ENCODE data around the gene BOD1. TPM values are rescaled to one million over a fixed set of nuclear protein-coding genes. Genes with fewer than 3 reads are reported as not detected.
A peak's percentile ranks its signal among the peaks of the same experiment; 100 is the strongest.

BOD1 gene
- total and polyA plus RNA-seq, 9 of the 15 experiments (the other 6 are each of a cell fraction or from before 2014, with no cell fraction given), result 10.1 to 31.6 (median 22.6) TPM

DNA sequence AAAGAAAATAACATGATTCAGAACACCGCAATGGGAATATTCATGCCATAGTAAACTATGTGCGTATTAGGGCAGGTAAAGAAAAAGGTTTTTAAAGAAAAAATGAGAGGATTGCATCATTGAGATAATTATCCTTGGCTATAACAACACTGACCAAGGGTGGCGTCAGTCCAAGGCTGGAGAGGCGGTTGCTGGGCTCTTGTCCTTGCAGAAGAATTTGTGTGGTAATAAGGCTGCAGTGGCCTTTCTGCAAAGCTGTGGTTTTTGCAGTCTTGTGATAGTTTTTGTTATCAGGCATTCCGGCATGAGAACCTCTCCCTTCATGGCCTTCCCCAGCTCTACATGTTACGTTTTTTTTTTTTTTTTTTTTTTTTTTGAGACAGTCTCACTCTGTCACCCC, 14.0 kb downstream of the BOD1 start:
- ATAC-seq (peak; percentile 95), FAIRE-seq (peak; percentile 74), DNase-seq (ENCODE audit: extremely low read depth in 1 of 4, low spot score in 3 of 4) (peak in 2 of 4 experiments; percentile 24 to 64)
- Histone ChIP-seq H3K4me2 (ENCODE audit: insufficient read depth, low read length) (peak overlapping the region; percentile 13; the same call in 1 of the 2 replicates), H3K79me2 (ENCODE audit: control insufficient read depth, insufficient read depth, low read length) (no peaks in the 10 kb centered on the region), H2AFZ (ENCODE audit: low read depth, low read length) (no peak overlapping the region), H3K27me3 (ENCODE audit: control insufficient read depth in 2 of 2, insufficient read depth in 2 of 2, low read length in 2 of 2) (no peaks in the 10 kb centered on the region), H3K36me3 (ENCODE audit: control insufficient read depth, insufficient read depth, low read length) (peaks cover 20% of the 10 kb centered on the region; the same call in 2 of the 3 replicates), H3K4me1 (replicated peaks in 1 of 2; ENCODE audit: control insufficient read depth in 2 of 2, insufficient read depth in 2 of 2, low read length in 2 of 2) (peaks cover 3 to 7% of the 10 kb centered on the region in 2 experiments; a peak in 3 of 5 replicates), H4K20me1 (replicated peaks; ENCODE audit: control insufficient read depth, insufficient read depth, low read length) (no peaks in the 10 kb centered on the region), H3K4me3 (no peak overlapping the region), H3K9me1 (ENCODE audit: control insufficient read depth, insufficient read depth, low read length) (no peaks in the 10 kb centered on the region), H3K27ac (ENCODE audit: extremely low read depth, low read depth, low read length) (peak overlapping the region; percentile 18; the same call in 1 of the 3 replicates), H3K9me3 (replicated peaks; ENCODE audit: control insufficient read depth, insufficient read depth, low read depth, low read length) (no peaks in the 10 kb centered on the region), H3K9ac (ENCODE audit: insufficient read depth in 1 of 2, low read depth in 2 of 2, low read length in 2 of 2) (no peak overlapping the region)
- in situ Hi-C loops (cut with MboI), result no loop called here
- POLR2A ChIA-PET, result interaction anchor here (0.7 to 0.8 kb wide), 3 partner anchors 19 to 1133 kb away, joined by 3 to 4 read pairs (median 3); no protein-coding TSS in a partner anchor
- no TSS peak for BruUV-seq (replicated peaks)
- CTCF ChIA-PET (ENCODE audit: low intra/inter-chr PET ratio), result no interaction called here
- intact Hi-C loops (cut with micrococcal nuclease), result no loop called here
- 25% methylated on average over 6 of the region's 6 CpGs for WGBS (ENCODE audit: insufficient coverage, low coverage, missing lambda C conversion rate)
- TF ChIP-seq ZNF12 (CRISPR knock-in tag; IDR thresholded peaks at IDR 0.05) (no peak), JUNB (CRISPR knock-in tag; conservative IDR thresholded peaks at IDR 0.05) (no peak), ZNF23 (CRISPR knock-in tag; IDR thresholded peaks at IDR 0.05) (no peak), ZNF3 (CRISPR knock-in tag; IDR thresholded peaks at IDR 0.05) (no peak), CBX3 (IDR thresholded peaks at IDR 0.05; ENCODE audit: borderline replicate concordance in 1 of 2, low read length in 2 of 2) (no peak), ETV1 (tag; conservative IDR thresholded peaks at IDR 0.05; ENCODE audit: low read depth) (no peak), XRCC4 (IDR thresholded peaks at IDR 0.05; ENCODE audit: extremely low read depth, insufficient read depth, insufficient read length) (no peak), ZKSCAN3 (CRISPR knock-in tag; IDR thresholded peaks at IDR 0.05) (no peak), ARID1B (IDR thresholded peaks at IDR 0.05) (0 out of 2 replicates have a peak, but pooled peaks have one; percentile 44), MBD2 (IDR thresholded peaks at IDR 0.05; ENCODE audit: borderline replicate concordance, low read depth) (no peak), TCF3 (CRISPR knock-in tag; IDR thresholded peaks at IDR 0.05) (peak; percentile 36), IRF2 (CRISPR knock-in tag; IDR thresholded peaks at IDR 0.05) (no peak), MEF2A (IDR thresholded peaks at IDR 0.05; ENCODE audit: control insufficient read depth, low read depth, low read length) (no peak), FOXJ2 (tag; IDR thresholded peaks at IDR 0.05) (no peak), MTF1 (CRISPR knock-in tag; IDR thresholded peaks at IDR 0.05; ENCODE audit: borderline replicate concordance) (no peak), SMARCA4 (IDR thresholded peaks at IDR 0.05) (peak; percentile 56; the same call in 1 of the 2 replicates), DMBX1 (CRISPR knock-in tag; IDR thresholded peaks at IDR 0.05; ENCODE audit: borderline replicate concordance) (no peak), ZNF766 (CRISPR knock-in tag; conservative IDR thresholded peaks at IDR 0.05) (peak; percentile 74), RAD21 (CRISPR knock-in tag; conservative IDR thresholded peaks at IDR 0.05 in 1 of 2, IDR thresholded peaks at IDR 0.05 in 1 of 2) (peak in 1 of 2 experiments; percentile 43; a peak in 2 of 4 replicates)
- TF ChIP-seq, protein P1, sequence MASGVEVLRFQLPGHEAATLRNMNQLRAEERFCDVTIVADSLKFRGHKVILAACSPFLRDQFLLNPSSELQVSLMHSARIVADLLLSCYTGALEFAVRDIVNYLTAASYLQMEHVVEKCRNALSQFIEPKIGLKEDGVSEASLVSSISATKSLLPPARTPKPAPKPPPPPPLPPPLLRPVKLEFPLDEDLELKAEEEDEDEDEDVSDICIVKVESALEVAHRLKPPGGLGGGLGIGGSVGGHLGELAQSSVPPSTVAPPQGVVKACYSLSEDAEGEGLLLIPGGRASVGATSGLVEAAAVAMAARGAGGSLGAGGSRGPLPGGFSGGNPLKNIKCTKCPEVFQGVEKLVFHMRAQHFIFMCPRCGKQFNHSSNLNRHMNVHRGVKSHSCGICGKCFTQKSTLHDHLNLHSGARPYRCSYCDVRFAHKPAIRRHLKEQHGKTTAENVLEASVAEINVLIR (CRISPR knock-in tag; IDR thresholded peaks at IDR 0.05), result no peak
- TF ChIP-seq, protein P2, sequence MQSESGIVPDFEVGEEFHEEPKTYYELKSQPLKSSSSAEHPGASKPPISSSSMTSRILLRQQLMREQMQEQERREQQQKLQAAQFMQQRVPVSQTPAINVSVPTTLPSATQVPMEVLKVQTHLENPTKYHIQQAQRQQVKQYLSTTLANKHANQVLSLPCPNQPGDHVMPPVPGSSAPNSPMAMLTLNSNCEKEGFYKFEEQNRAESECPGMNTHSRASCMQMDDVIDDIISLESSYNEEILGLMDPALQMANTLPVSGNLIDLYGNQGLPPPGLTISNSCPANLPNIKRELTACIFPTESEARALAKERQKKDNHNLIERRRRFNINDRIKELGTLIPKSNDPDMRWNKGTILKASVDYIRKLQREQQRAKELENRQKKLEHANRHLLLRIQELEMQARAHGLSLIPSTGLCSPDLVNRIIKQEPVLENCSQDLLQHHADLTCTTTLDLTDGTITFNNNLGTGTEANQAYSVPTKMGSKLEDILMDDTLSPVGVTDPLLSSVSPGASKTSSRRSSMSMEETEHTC (IDR thresholded peaks at IDR 0.05), result peak; percentile 33; the same call in 1 of the 2 replicates
- TF ChIP-seq, protein P3, sequence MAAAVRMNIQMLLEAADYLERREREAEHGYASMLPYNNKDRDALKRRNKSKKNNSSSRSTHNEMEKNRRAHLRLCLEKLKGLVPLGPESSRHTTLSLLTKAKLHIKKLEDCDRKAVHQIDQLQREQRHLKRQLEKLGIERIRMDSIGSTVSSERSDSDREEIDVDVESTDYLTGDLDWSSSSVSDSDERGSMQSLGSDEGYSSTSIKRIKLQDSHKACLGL (CRISPR knock-in tag; IDR thresholded peaks at IDR 0.05; ENCODE audit: borderline replicate concordance, poor library complexity, severe bottlenecking), result no peak

Data from K562 (cell line).